ENCODE measurements around the gene TMEM131. TPM values are rescaled to one million over a fixed set of nuclear protein-coding genes. Genes with fewer than 3 reads are reported as not detected.

The TMEM131 gene
- total and polyA plus RNA-seq, 2 donors = 11.4 to 15.6 TPM

DNA sequence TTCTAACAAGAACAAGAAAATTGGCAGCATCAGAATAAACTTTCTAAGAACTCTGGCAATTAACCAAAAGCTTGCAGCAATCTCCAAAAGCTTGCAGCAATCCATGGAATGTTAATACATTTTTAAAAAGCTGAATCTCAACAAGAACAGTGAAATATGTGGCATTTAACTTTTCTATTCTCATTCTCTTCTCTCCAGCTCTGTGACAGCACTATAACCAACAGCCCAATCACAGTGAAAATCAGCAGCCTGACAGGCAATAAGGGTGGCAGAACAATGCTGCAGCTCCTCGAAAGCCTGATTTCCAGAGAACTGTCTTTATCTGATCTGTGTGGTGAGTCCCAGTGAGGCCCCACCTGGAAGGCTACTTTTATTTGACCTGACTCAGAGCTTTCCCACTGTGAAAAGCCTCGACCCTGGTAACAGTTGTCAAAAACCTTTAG, 60.0 kb downstream of the TMEM131 start:
- H3K27ac ChIP-seq (ENCODE audit: low read depth in 1 of 2, low read length in 1 of 2) = no peak overlapping the region
- peaks cover 0 to 8% of the 10 kb centered on the region in 2 donors for H3K4me1 ChIP-seq (ENCODE audit: control insufficient read depth in 2 of 2, insufficient read depth in 2 of 2, low read length in 2 of 2)
- DNase-seq (ENCODE audit: low read depth in 6 of 9, low spot score in 9 of 9) = no peak
- no peaks in the 10 kb centered on the region for H3K27me3 ChIP-seq (ENCODE audit: control insufficient read depth in 2 of 2, insufficient read depth in 1 of 2, low read length in 1 of 2)
- H3K4me3 ChIP-seq (ENCODE audit: low read length in 2 of 2) = no peak overlapping the region
- H3K9me3 ChIP-seq (ENCODE audit: control insufficient read depth in 2 of 2, insufficient read depth in 1 of 2, low read length in 1 of 2) = no peaks in the 10 kb centered on the region
- H3K36me3 ChIP-seq (ENCODE audit: control insufficient read depth in 2 of 2, insufficient read depth in 2 of 2, low read length in 1 of 2) = no peaks in the 10 kb centered on the region
- 10% methylated on average over 2 of the region's 2 CpGs for WGBS

DNA sequence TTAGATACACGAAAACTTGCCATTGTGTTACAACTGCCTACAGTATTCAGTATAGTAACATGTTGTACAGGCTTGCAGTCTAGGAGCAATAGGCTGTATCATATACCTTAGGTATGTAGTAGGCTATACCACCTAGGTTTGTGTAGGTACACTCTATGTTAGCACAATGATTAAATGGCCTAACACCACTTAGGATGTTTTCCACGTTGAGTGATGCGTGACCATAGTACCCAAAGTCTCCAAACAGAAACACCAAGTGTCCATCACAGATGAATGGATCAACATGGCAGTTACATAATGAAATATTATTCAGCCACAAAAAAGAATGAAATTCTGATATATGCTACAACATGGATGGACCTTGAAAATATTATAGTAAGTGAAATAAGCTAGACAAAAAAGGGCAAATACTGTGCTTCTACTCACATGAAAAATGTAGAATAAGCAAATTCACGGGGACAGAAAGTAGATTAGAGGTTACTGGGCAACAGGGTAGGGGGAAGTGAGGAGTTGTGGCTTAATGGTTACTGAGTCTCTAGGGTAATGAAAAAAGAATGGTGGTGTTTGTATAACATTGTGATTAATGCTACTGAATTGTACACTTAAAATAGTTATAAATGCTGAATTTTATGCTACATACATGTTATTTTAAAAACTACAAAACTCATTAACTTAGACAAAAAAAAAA, 62.6 kb downstream of the TMEM131 start:
- no peak for DNase-seq (ENCODE audit: low read depth in 6 of 9, low spot score in 9 of 9)
- Histone ChIP-seq H3K9me3 (ENCODE audit: control insufficient read depth in 2 of 2, insufficient read depth in 1 of 2, low read length in 1 of 2) (no peaks in the 10 kb centered on the region), H3K27me3 (ENCODE audit: control insufficient read depth in 2 of 2, insufficient read depth in 1 of 2, low read length in 1 of 2) (no peaks in the 10 kb centered on the region), H3K27ac (ENCODE audit: low read depth in 1 of 2, low read length in 1 of 2) (no peak overlapping the region), H3K4me3 (ENCODE audit: low read length in 2 of 2) (no peak overlapping the region), H3K36me3 (ENCODE audit: control insufficient read depth in 2 of 2, insufficient read depth in 2 of 2, low read length in 1 of 2) (no peaks in the 10 kb centered on the region), H3K4me1 (ENCODE audit: control insufficient read depth in 2 of 2, insufficient read depth in 2 of 2, low read length in 2 of 2) (peaks cover 0 to 8% of the 10 kb centered on the region in 2 donors)
- 96% methylated on average over 4 of the region's 4 CpGs for WGBS

DNA sequence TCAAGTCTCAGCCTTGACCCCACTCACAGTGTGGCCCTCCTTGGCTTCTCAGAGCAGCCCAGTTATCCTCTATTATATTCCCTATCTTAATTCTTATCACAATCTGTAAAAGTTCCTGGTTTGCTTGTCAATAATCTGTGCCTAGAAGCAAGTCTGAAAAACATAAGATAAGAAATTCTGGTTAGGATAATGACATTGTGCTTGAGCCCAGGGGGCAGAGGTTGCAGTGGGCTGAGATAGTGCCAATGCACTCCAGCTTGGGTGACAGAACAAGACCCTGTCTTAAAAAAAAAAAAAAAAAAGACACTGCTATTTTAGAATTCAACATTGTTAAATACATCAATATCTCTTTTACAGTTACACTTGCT, 63.9 kb downstream of the TMEM131 start:
- Histone ChIP-seq H3K36me3 (ENCODE audit: control insufficient read depth in 2 of 2, insufficient read depth in 2 of 2, low read length in 1 of 2) (no peaks in the 10 kb centered on the region), H3K4me3 (ENCODE audit: low read length in 2 of 2) (no peak overlapping the region), H3K27me3 (ENCODE audit: control insufficient read depth in 2 of 2, insufficient read depth in 1 of 2, low read length in 1 of 2) (no peaks in the 10 kb centered on the region), H3K27ac (ENCODE audit: low read depth in 1 of 2, low read length in 1 of 2) (no peak overlapping the region), H3K9me3 (ENCODE audit: control insufficient read depth in 2 of 2, insufficient read depth in 1 of 2, low read length in 1 of 2) (no peaks in the 10 kb centered on the region), H3K4me1 (ENCODE audit: control insufficient read depth in 2 of 2, insufficient read depth in 2 of 2, low read length in 2 of 2) (peaks cover 0 to 8% of the 10 kb centered on the region in 2 donors)
- no peak for DNase-seq (ENCODE audit: low read depth in 6 of 9, low spot score in 9 of 9)

- no peak overlapping the region for H3K4me3 ChIP-seq (ENCODE audit: low read length in 2 of 2)
- H3K36me3 ChIP-seq (ENCODE audit: control insufficient read depth in 2 of 2, insufficient read depth in 2 of 2, low read length in 1 of 2) = no peaks in the 10 kb centered on the region
- no peak for DNase-seq (ENCODE audit: low read depth in 6 of 9, low spot score in 9 of 9)
- no peak overlapping the region for H3K27ac ChIP-seq (ENCODE audit: low read depth in 1 of 2, low read length in 1 of 2)
- H3K27me3 ChIP-seq (ENCODE audit: control insufficient read depth in 2 of 2, insufficient read depth in 1 of 2, low read length in 1 of 2) = no peaks in the 10 kb centered on the region
- WGBS = 37% methylated on average over 3 of the region's 3 CpGs
- peaks cover 0 to 7% of the 10 kb centered on the region in 2 donors for H3K4me1 ChIP-seq (ENCODE audit: control insufficient read depth in 2 of 2, insufficient read depth in 2 of 2, low read length in 2 of 2)
- H3K9me3 ChIP-seq (ENCODE audit: control insufficient read depth in 2 of 2, insufficient read depth in 1 of 2, low read length in 1 of 2) = no peaks in the 10 kb centered on the region
These were observed 64.5 kb downstream of the TMEM131 start for GRCh38 chr2:97931118-97931857.

DNA sequence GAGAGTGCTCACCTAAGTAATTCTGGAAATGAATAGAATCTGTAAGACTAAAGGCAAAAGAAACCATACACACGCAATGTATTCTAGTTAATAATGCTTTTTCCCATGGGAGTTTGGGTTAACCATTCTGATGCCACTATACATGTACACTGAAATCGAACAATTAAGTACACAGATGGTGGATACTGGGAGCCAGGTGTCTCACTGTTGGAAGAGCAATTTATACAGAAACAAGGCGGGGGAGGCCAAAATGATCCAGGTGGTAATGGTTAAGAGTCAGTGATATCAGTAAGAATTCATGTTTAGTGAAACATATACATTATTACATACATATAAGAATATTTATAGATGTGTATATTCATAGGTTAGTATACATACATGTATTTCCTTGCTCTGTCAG, 67.2 kb downstream of the TMEM131 start:
- Histone ChIP-seq H3K27ac (ENCODE audit: low read depth in 1 of 2, low read length in 1 of 2) (no peak overlapping the region), H3K4me1 (ENCODE audit: control insufficient read depth in 2 of 2, insufficient read depth in 2 of 2, low read length in 2 of 2) (no peaks in the 10 kb centered on the region), H3K27me3 (ENCODE audit: control insufficient read depth in 2 of 2, insufficient read depth in 1 of 2, low read length in 1 of 2) (no peaks in the 10 kb centered on the region), H3K36me3 (ENCODE audit: control insufficient read depth in 2 of 2, insufficient read depth in 2 of 2, low read length in 1 of 2) (peaks cover 4 to 11% of the 10 kb centered on the region in 2 donors), H3K9me3 (ENCODE audit: control insufficient read depth in 2 of 2, insufficient read depth in 1 of 2, low read length in 1 of 2) (no peaks in the 10 kb centered on the region), H3K4me3 (ENCODE audit: low read length in 2 of 2) (no peak overlapping the region)
- WGBS = 98% methylated on average over 3 of the region's 3 CpGs
- no peak for DNase-seq (ENCODE audit: low read depth in 6 of 9, low spot score in 9 of 9)

- Histone ChIP-seq H3K27ac (ENCODE audit: low read depth in 1 of 2, low read length in 1 of 2) (no peak overlapping the region), H3K9me3 (ENCODE audit: control insufficient read depth in 2 of 2, insufficient read depth in 1 of 2, low read length in 1 of 2) (no peaks in the 10 kb centered on the region), H3K4me3 (ENCODE audit: low read length in 2 of 2) (no peak overlapping the region), H3K4me1 (ENCODE audit: control insufficient read depth in 2 of 2, insufficient read depth in 2 of 2, low read length in 2 of 2) (no peaks in the 10 kb centered on the region), H3K36me3 (ENCODE audit: control insufficient read depth in 2 of 2, insufficient read depth in 2 of 2, low read length in 1 of 2) (peaks cover 4 to 11% of the 10 kb centered on the region in 2 donors), H3K27me3 (ENCODE audit: control insufficient read depth in 2 of 2, insufficient read depth in 1 of 2, low read length in 1 of 2) (no peaks in the 10 kb centered on the region)
- no peak for DNase-seq (ENCODE audit: low read depth in 6 of 9, low spot score in 9 of 9)
- WGBS = 94% methylated on average over 2 of the region's 2 CpGs
These were observed 68.8 kb downstream of the TMEM131 start for GRCh38 chr2:97926946-97927345.

DNA sequence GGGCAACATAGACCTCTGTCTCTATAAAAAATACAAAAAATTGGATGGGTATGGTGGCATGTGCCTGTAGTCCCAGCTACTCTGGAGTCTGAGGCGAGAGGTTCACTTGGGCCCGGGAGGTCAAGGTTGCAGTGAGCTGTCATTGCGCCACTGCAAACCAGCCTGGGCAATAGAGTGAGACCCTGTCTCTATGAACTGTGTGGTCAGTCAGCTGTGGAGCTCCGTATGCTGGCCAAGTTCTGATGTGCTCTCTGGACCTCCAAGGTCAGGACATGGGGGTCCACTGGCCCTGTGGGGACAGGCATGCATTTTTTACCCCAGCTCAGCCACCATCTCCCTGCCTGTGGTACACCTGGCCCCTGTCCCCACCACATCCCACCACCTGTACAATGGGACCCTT, 71.6 kb downstream of the TMEM131 start:
- Histone ChIP-seq H3K27me3 (ENCODE audit: control insufficient read depth in 2 of 2, insufficient read depth in 1 of 2, low read length in 1 of 2) (no peaks in the 10 kb centered on the region), H3K36me3 (ENCODE audit: control insufficient read depth in 2 of 2, insufficient read depth in 2 of 2, low read length in 1 of 2) (peaks cover 4 to 11% of the 10 kb centered on the region in 2 donors), H3K4me3 (ENCODE audit: low read length in 2 of 2) (no peak overlapping the region), H3K4me1 (ENCODE audit: control insufficient read depth in 2 of 2, insufficient read depth in 2 of 2, low read length in 2 of 2) (no peaks in the 10 kb centered on the region), H3K9me3 (ENCODE audit: control insufficient read depth in 2 of 2, insufficient read depth in 1 of 2, low read length in 1 of 2) (peaks cover 0 to 4% of the 10 kb centered on the region in 2 donors), H3K27ac (ENCODE audit: low read depth in 1 of 2, low read length in 1 of 2) (no peak overlapping the region)
- DNase-seq (ENCODE audit: low read depth in 6 of 9, low spot score in 9 of 9) = no peak
- WGBS = 98% methylated on average over 4 of the region's 4 CpGs

GRCh38 chr2:97919858-97920257, 75.9 kb downstream of the TMEM131 start:
- Histone ChIP-seq H3K4me3 (ENCODE audit: low read length in 2 of 2) (no peak overlapping the region), H3K27ac (ENCODE audit: low read depth in 1 of 2, low read length in 1 of 2) (no peak overlapping the region), H3K27me3 (ENCODE audit: control insufficient read depth in 2 of 2, insufficient read depth in 1 of 2, low read length in 1 of 2) (no peaks in the 10 kb centered on the region), H3K36me3 (ENCODE audit: control insufficient read depth in 2 of 2, insufficient read depth in 2 of 2, low read length in 1 of 2) (peaks cover 4 to 8% of the 10 kb centered on the region in 2 donors), H3K4me1 (ENCODE audit: control insufficient read depth in 2 of 2, insufficient read depth in 2 of 2, low read length in 2 of 2) (no peaks in the 10 kb centered on the region), H3K9me3 (ENCODE audit: control insufficient read depth in 2 of 2, insufficient read depth in 1 of 2, low read length in 1 of 2) (peaks cover 0 to 4% of the 10 kb centered on the region in 2 donors)
- 98% methylated on average over 3 of the region's 3 CpGs for whole genome bisulfite sequencing
- DNase-seq (ENCODE audit: low read depth in 6 of 9, low spot score in 9 of 9) = no peak

GRCh38 chr2:97918818-97919217, 76.9 kb downstream of the TMEM131 start:
- no peaks in the 10 kb centered on the region for H3K27me3 ChIP-seq (ENCODE audit: control insufficient read depth in 2 of 2, insufficient read depth in 1 of 2, low read length in 1 of 2)
- no peak overlapping the region for H3K27ac ChIP-seq (ENCODE audit: low read depth in 1 of 2, low read length in 1 of 2)
- no peak overlapping the region for H3K4me3 ChIP-seq (ENCODE audit: low read length in 2 of 2)
- no peaks in the 10 kb centered on the region for H3K36me3 ChIP-seq (ENCODE audit: control insufficient read depth in 2 of 2, insufficient read depth in 2 of 2, low read length in 1 of 2)
- H3K4me1 ChIP-seq (ENCODE audit: control insufficient read depth in 2 of 2, insufficient read depth in 2 of 2, low read length in 2 of 2) = peaks cover 4 to 5% of the 10 kb centered on the region in 2 donors
- no peak for DNase-seq (ENCODE audit: low read depth in 6 of 9, low spot score in 9 of 9)
- 98% methylated on average over 4 of the region's 4 CpGs for WGBS
- peaks cover 0 to 4% of the 10 kb centered on the region in 2 donors for H3K9me3 ChIP-seq (ENCODE audit: control insufficient read depth in 2 of 2, insufficient read depth in 1 of 2, low read length in 1 of 2)

Measured in thymus (tissue), 11 donors.